HAP-1 (cell line): ENCODE data around the gene ULK2.

Source experiments
- DNase-seq, 2 experiments: peaks; one replicate each; pipeline ENCODE4 v3.0.0-alpha.2; 2016 to 2020; ENCODE audit warnings: low spot score in 2 of 2
- H3K27me3 ChIP-seq: fragments of 250-450 bp; sonication (Bioruptor Pico); 2 replicates; pipeline ENCODE4 v1.5.1; 2020; ENCODE audit warnings: low read depth, mild to moderate bottlenecking, moderate library complexity
- H3K36me3 ChIP-seq: fragments of 250-450 bp; sonication (Bioruptor Pico); replicated peaks from 2 replicates; pipeline ENCODE4 v1.5.1; 2020; ENCODE audit warnings: mild to moderate bottlenecking
- H3K4me1 ChIP-seq: fragments of 250-450 bp; sonication (Bioruptor Pico); 2 replicates; pipeline ENCODE4 v1.5.1; 2020; ENCODE audit warnings: mild to moderate bottlenecking
- H3K4me3 ChIP-seq: fragments of 250-450 bp; sonication (Bioruptor Pico); 2 replicates; pipeline ENCODE4 v1.5.1; 2020; ENCODE audit warnings: mild to moderate bottlenecking, moderate library complexity
- H3K9me3 ChIP-seq: fragments of 250-450 bp; sonication (Bioruptor Pico); 2 replicates; pipeline ENCODE4 v1.5.1; 2020; ENCODE audit warnings: mild to moderate bottlenecking, moderate library complexity
- in situ Hi-C: fragments of 300-500 bp; cut with MboI; formaldehyde crosslinking; loops from 3 replicates; pipeline ENCODE4 v1.14.3; 2020; ENCODE audit warnings: low sequenced_read_pairs, inconsistent platforms, mixed read lengths

Gene ULK2

DNA sequence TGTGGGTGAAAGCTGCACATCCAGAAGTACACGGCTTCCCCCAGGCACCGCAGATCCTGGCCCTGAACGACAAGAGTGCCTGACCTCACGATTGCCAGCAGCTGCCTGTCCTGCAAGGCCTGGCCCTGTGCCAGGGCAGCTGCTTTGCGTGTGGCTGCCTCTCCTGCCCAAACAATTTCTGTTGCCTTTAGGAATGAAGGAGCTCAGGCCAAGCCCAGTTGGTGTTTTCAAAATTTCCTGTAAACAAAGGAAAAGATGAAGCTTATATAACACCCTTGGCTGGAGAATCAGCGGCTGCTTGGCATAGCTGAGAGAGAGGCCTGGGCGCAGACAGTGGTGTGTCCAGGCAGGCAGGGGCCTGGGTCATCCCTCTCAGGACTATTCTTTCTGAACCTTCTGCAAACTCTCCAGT is 139.6 kb downstream of the ULK2 start:
- peak in 1 of 2 experiments; percentile 43 for DNase-seq
- Histone ChIP-seq H3K4me3 (no peak overlapping the region), H3K27me3 (no peaks in the 10 kb centered on the region), H3K9me3 (no peaks in the 10 kb centered on the region), H3K36me3 (no peaks in the 10 kb centered on the region), H3K4me1 (no peaks in the 10 kb centered on the region)
- in situ Hi-C loops = no loop called here

DNA sequence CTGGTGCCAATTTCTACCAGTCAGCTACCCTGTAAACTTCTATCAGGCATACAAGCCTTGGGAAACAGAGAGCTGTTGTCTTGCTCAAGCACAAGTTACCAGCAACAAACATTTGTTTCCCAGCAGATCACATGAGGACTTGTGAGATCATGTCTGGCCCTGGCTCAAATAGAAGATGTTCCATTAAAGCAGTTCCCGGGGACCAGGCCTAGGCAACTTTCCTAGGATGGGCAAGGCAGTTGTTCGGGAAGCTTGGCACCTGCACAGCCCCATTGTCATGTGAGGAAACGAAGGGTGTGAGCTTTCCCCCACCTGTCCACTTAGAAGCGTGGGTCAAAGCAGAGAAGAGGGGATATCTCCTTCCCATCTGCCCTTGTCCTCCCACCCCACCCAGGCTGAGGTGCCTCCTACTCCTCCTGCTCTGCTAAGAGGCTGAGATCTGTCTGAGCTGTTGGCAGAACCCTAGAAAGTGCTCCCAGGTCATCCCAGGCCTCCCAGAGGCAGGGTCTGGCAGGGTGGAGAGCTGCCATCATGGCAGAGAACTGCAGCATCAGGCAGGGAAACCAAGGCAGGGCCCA is 140.1 kb downstream of the ULK2 start:
- no peaks in the 10 kb centered on the region for H3K27me3 ChIP-seq

DNA sequence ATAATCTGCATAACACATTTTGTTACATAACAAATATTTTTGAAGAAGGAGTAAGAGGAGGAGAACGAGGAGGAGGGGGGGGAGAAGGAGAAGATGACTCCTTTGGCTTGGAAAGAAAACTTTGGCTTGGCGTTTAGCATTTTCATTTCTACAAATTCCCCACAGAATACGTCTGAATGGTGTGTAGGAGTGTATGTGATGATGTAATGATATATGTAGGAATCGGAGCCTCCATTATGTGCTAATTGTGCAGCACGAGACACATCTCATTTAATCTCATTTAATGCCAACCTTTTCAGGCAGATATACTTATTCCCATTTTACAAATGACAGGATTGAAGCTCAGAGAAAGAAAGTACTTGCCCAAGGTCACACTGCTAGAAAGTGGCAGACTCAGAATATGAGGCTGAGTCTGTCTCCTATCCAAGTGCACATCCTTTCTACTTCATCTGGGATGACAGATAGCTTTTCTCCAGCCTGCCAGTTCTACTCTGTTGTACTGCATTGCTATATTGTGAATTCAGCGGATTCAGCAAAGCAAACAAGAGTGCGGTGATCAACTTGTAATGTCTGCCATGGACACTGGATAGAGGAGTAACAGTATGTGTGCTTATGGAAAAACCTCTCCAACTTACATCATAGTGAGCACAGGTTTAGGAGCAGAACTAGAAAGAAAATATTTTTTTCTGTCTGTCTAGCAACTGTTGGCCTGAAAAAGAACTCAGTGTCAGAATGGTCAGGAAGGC is 140.9 kb downstream of the ULK2 start:
- Histone ChIP-seq H3K36me3 (no peaks in the 10 kb centered on the region), H3K9me3 (no peaks in the 10 kb centered on the region), H3K27me3 (no peaks in the 10 kb centered on the region), H3K4me1 (no peaks in the 10 kb centered on the region), H3K4me3 (no peak overlapping the region)
- in situ Hi-C loops = no loop called here
- no peak for DNase-seq

More for the DNA sequence above, 140.1 kb downstream of the ULK2 start:
- Histone ChIP-seq H3K9me3 (no peaks in the 10 kb centered on the region), H3K4me1 (no peaks in the 10 kb centered on the region), H3K36me3 (no peaks in the 10 kb centered on the region), H3K4me3 (no peak overlapping the region)
- no peak for DNase-seq
- in situ Hi-C loops = no loop called here

DNA sequence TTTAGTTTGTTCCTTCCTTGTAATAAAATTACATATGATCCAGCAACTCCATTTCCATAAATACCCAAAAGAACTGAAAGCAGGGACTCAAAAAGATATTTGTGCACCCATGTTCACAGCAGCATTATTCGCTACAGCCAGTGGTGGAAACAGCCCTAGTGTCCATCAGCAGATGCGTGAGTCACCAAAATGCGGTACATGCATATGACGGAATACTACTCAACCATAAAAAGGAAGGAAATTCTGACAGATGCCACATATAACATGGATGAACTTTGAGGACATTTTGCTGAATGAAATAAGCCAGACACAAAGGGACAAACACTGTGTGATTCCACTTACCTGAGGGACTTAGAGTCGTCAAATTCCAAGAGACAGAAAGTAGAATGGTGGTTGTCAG is 142.2 kb downstream of the ULK2 start:
- Histone ChIP-seq H3K4me1 (no peaks in the 10 kb centered on the region), H3K27me3 (no peaks in the 10 kb centered on the region), H3K9me3 (no peaks in the 10 kb centered on the region), H3K36me3 (no peaks in the 10 kb centered on the region), H3K4me3 (no peak overlapping the region)
- in situ Hi-C loops = no loop called here
- DNase-seq = no peak

DNA sequence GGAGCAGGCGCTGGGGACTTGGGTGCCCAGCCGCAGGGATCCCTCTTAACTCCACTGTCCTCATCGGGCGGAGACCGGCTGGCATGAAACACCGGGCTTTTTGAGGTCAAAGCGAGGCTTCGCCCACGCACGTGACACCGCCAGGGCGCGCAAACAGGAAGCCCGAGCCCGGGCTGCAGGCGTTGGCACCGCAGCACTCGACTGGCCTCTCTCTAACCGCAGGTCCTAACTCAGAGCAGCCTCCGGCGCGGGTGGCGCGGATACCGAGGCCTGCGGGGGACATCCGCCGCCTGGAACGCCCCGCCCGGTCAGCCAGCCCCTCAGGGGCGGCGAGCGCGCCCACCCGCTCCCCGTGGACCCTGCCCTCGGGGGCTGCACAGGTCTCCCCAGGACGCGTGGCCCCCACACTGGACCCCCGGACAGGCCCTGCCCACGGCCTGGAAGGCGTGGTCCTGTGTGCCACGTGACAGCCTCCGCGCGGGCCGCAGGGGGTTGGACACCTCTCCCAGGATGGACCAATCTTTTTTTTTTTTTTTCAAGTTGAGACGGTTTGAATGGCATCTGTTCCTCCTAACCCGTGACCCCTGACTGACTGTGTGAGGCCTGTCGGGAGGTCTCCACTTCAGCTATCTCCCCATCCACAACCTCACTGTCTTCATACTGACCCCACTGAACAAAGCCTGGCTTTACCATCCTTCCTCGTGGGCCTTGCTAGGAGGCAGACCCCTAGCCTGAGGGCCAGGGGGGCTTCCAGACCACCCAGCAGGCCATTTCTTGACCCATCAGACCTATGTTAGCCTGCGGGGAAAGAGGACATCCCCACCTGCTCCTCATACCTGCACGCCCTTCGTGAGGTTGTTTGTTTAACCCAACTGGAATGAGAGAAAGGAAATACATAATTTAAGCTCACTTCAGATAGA is 143.0 kb downstream of the ULK2 start:
- no peaks in the 10 kb centered on the region for H3K36me3 ChIP-seq
- DNase-seq = no peak
- H3K27me3 ChIP-seq = no peaks in the 10 kb centered on the region
- in situ Hi-C loops = no loop called here
- no peak overlapping the region for H3K4me3 ChIP-seq
- no peaks in the 10 kb centered on the region for H3K9me3 ChIP-seq
- H3K4me1 ChIP-seq = no peaks in the 10 kb centered on the region

DNA sequence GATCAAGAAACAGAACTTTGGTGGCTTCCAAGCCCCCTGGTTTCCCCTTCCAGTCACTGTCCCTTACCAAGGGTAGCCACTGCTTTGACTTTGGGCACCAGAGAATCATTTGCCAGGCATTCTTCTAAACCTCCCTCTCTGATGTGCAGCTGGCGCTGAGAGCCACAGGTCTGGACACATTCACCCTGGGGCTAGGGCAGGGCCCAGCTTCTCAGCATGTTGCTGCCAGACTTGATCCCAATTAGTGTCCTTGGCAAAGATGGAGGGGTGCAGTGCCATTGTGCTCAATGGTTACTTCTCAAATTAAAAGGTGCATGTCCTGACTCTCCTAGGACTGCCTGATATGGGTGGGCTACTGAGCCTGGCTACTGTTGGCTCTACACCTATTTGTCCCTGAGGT is 143.8 kb downstream of the ULK2 start:
- no peaks in the 10 kb centered on the region for H3K4me1 ChIP-seq
- H3K4me3 ChIP-seq = no peak overlapping the region
- no peaks in the 10 kb centered on the region for H3K9me3 ChIP-seq
- DNase-seq = no peak
- no peaks in the 10 kb centered on the region for H3K27me3 ChIP-seq
- H3K36me3 ChIP-seq = no peaks in the 10 kb centered on the region
- in situ Hi-C loops = no loop called here
